Osteoblast (primary cell): Measurements from ENCODE around the gene KLC1. TPM values are rescaled to one million over a fixed set of nuclear protein-coding genes. Genes with fewer than 3 reads are reported as not detected.

Experiments used
- DNase-seq: peaks from one replicate; pipeline ENCODE4 v3.0.0; 2011; ENCODE audit warnings: low spot score, mixed read lengths; ENCODE audit not compliant: insufficient read length; ENCODE audit errors: missing footprints
- H2AFZ ChIP-seq: 2 replicates; pipeline ENCODE4 v1.6.0; 2011; ENCODE audit warnings: mild to moderate bottlenecking, low read length
- H3K27ac ChIP-seq: 2 replicates; pipeline ENCODE4 v1.5.1; 2011; ENCODE audit warnings: mild to moderate bottlenecking, low read depth, low read length, moderate library complexity
- H3K27me3 ChIP-seq: 2 replicates; pipeline ENCODE4 v1.6.0; 2012; ENCODE audit warnings: mild to moderate bottlenecking, control low read depth, inconsistent platforms, low read length, moderate library complexity; ENCODE audit not compliant: insufficient read depth
- H3K36me3 ChIP-seq: 2 replicates; pipeline ENCODE4 v1.5.1; 2011; ENCODE audit warnings: mild to moderate bottlenecking, low read length, control low read depth, moderate library complexity; ENCODE audit not compliant: insufficient read depth
- H3K4me1 ChIP-seq: 2 replicates; pipeline ENCODE4 v1.5.1; 2011; ENCODE audit warnings: mild to moderate bottlenecking, low read length, control low read depth, moderate library complexity; ENCODE audit not compliant: insufficient read depth
- H3K4me2 ChIP-seq: 2 replicates; pipeline ENCODE4 v1.6.0; 2011; ENCODE audit warnings: mild to moderate bottlenecking, low read length; ENCODE audit not compliant: insufficient read depth
- H3K4me3 ChIP-seq: fragments of 200-600 bp; sonication (generic); 3 replicates; pipeline ENCODE4 v1.5.1; 2012; ENCODE audit warnings: mild to moderate bottlenecking, low read length, inconsistent platforms; ENCODE audit not compliant: insufficient read depth
- H3K79me2 ChIP-seq: 2 replicates; pipeline ENCODE4 v1.6.0; 2012; ENCODE audit warnings: mild to moderate bottlenecking, low read length, control low read depth, inconsistent platforms; ENCODE audit not compliant: insufficient read depth
- H3K9me3 ChIP-seq: 2 replicates; pipeline ENCODE4 v1.5.1; 2011; ENCODE audit warnings: low read depth, low read length, control low read depth
- H4K20me1 ChIP-seq: 2 replicates; pipeline ENCODE4 v1.6.0; 2012; ENCODE audit warnings: mild to moderate bottlenecking, low read length, control low read depth; ENCODE audit not compliant: insufficient read depth
- small RNA-seq: library from RNA; depleted of rRNA; stranded (forward); fragments of <200 nt; gene quantifications from one replicate; pipeline ENCODE3, GENCODE V24; 2012
- total RNA-seq: library from RNA; depleted of rRNA; stranded (reverse); fragments of >200 nt; gene quantifications from 2 replicates; pipeline ENCODE4 v1.2.3, GENCODE V29; 2012
- TF ChIP-seq, protein P1 (sequence below): IDR thresholded peaks from 2 replicates; pipeline ENCODE4 v1.5.1; 2011; ENCODE audit warnings: mild to moderate bottlenecking, low read depth, low read length, moderate library complexity; ENCODE audit errors: extremely low read depth

The KLC1 gene
- total RNA-seq, 1 donor: 205 TPM

GRCh38 chr14:103749860-103750259 lies 120.8 kb downstream of the KLC1 start:
- Histone ChIP-seq H3K4me1 (peaks cover 7% of the 10 kb centered on the region), H3K79me2 (no peaks in the 10 kb centered on the region), H4K20me1 (no peaks in the 10 kb centered on the region), H3K27ac (no peak overlapping the region), H3K9me3 (no peaks in the 10 kb centered on the region), H3K4me2 (no peak overlapping the region), H3K27me3 (no peaks in the 10 kb centered on the region), H3K36me3 (no peaks in the 10 kb centered on the region), H3K4me3 (no peak overlapping the region), H2AFZ (no peak overlapping the region)
- peak; percentile 41 for DNase-seq
- TF ChIP-seq, protein P1, sequence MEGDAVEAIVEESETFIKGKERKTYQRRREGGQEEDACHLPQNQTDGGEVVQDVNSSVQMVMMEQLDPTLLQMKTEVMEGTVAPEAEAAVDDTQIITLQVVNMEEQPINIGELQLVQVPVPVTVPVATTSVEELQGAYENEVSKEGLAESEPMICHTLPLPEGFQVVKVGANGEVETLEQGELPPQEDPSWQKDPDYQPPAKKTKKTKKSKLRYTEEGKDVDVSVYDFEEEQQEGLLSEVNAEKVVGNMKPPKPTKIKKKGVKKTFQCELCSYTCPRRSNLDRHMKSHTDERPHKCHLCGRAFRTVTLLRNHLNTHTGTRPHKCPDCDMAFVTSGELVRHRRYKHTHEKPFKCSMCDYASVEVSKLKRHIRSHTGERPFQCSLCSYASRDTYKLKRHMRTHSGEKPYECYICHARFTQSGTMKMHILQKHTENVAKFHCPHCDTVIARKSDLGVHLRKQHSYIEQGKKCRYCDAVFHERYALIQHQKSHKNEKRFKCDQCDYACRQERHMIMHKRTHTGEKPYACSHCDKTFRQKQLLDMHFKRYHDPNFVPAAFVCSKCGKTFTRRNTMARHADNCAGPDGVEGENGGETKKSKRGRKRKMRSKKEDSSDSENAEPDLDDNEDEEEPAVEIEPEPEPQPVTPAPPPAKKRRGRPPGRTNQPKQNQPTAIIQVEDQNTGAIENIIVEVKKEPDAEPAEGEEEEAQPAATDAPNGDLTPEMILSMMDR: no peak

Small RNA genes within 50 kb of the gene (small RNA-seq; reads per million reads assigned to genes)
- not detected for gene RF00019

Other genes starting within 250 kb of the KLC1 start
- 101 and 108 TPM in 2 replicates for gene MARK3, start 243.8 kb upstream of the KLC1 start, total RNA-seq
- 5.1 and 8.3 TPM in 2 replicates for gene CKB, start 106.4 kb upstream of the KLC1 start, total RNA-seq
- gene TRMT61A, start 100.0 kb upstream of the KLC1 start, total RNA-seq: 9.0 and 10.6 TPM in 2 replicates
- 28.6 and 30.8 TPM in 2 replicates for gene BAG5, start 66.6 kb upstream of the KLC1 start, total RNA-seq
- 23.0 and 24.6 TPM in 2 replicates for gene COA8, start 66.3 kb upstream of the KLC1 start, total RNA-seq
- gene XRCC3, start 86.2 kb downstream of the KLC1 start, total RNA-seq: 4.3 and 5.0 TPM in 2 replicates
- 36.9 and 39.8 TPM in 2 replicates for gene ZFYVE21, start 86.6 kb downstream of the KLC1 start, total RNA-seq
- gene PPP1R13B, start 218.4 kb downstream of the KLC1 start, total RNA-seq: 3.3 and 4.4 TPM in 2 replicates